CD4-positive, alpha-beta T cell treated with Interleukin-4 for 4 hours (primary cell): Measurements from ENCODE around the gene TP63.
A peak's percentile ranks its signal among the peaks of the same experiment; 100 is the strongest.
"Not testable (repeated sequence)": the region's sequence is repeated elsewhere in the genome, so short reads cannot be mapped to it uniquely, and the experiment has no call there.

Experiments used
- DNase-seq: peaks from one replicate; pipeline ENCODE4 v3.0.0-alpha.2; 2020

The TP63 gene

DNA sequence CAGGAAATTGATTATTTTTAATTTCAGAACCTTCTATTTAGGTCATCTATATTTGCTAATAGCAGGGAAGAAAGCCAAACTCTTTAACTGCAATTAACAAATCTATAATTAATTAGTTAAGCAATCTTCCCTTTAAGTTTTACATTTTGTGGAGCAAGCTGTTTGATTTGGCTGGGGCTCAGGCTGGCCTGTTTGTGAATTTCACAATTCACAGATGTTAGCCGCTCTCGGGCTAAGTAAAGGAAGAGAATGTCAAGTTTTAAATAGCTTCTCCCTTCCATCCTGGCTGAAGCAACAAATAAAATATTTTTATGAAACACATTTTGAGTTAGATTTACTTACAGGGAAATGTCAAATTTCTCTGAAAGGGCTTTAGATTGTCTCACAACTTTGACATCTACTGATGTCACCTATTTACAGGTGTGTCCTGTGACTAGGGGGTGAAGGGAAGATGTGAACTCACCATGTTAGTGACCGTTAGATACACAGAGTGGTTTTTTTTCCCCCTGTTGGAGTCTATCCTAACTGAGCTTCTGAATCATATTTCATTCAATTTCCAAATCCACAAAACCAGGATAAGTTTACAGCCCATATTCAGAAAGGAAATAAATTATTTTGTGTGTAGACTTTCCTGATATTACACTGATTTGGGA lies 1.3 kb upstream of the TP63 start:
- DNase-seq, result no peak

DNA sequence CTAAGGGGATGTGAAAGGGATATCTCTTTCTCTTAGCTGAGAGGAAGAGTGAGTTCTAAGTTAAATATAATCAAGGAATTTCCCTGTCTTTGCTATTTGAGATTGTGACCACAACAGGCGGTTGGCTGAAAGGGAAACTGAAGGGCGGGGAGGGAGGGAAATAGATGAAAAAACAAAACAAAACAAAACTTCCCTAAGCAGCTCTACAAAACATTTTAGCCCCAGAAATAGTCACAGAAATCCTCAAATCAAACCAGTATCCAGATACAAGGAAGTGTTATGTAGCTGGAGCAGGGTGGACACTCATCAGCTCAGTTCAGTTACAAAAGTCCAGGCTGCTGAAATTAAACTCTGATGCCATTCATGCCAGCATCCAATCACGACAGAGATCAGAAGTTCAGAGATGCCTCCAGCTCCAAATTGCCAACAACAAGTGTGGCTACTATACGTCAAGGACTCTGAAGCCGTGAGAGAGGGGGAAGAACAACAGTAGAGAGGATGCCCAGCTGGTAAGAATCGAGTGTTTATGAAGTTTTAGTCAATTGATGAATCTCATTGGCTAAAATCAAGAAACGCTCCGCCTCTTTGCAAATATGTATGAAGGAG lies 319 bp upstream of the TP63 start:
- peak; percentile 8 for DNase-seq

DNA sequence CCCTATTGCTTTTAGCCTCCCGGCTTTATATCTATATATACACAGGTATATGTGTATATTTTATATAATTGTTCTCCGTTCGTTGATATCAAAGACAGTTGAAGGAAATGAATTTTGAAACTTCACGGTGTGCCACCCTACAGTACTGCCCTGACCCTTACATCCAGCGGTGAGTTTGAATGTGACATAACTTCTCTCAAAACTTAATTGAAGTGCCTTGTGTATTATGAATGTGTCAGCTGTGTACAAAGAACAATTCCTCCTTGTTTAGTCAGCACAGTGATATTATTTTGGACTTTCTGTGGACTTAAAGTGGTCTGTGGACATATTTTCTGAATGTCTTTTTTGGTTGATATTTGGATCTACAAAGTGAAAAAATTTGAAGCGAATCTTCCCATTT lies 220 bp downstream of the TP63 start:
- no peak for DNase-seq

DNA sequence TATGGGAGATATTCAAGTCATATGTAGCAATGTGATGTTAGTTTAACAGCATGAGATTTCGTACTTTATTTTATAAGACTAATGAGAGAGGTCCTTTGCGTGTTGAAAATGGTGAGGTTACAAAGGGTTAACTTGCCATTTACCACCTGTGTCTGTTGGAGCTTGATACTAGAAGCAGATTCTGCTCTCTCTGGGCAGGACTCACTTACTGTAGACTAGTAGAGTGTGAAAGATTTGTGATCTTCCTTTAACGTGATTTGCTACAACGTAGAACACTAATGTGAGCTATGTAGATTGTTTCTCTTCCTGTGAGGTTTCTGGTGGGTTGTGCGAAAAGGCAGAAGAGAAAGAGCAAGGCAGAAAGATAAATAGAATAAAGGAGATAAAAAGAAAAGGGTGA lies 1.1 kb downstream of the TP63 start:
- DNase-seq, result no peak

DNA sequence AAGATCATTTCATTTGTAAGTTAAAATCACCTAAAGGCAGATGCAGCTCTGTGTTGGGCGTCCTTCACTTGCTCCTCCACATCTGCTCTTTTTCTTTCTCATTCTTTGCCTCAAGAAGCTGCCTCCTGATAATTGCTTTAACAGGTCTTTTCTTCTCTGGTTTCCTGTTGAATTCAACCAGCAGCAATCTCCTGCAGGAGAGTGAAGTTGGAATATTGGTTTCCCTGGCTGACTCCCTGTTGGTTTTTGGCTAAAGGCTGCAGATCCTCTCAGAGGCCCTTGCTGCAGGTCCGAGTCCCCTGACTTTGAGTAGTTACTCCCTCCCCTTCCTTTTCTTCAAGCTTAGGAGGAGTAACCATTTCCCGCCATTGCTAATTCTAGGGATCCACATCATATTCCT lies 4.2 kb downstream of the TP63 start:
- no peak for DNase-seq

DNA sequence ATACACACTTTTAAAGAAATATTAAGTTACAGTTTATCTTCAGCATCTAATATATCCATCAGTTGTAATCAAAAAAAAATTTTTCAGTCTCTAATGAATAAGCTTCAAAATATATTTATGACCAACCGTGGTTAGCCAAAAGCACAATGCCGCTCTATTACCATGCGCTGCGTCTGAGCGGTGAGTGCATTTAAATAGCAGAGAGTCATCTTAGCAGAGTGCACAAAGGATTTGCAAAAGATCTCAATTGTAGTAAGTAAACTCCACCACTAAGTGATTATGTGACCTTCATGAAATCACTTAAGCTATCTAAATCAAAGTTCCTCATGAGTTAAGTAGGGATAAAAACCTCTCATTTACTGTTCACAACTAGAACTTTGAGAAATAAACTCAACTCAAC lies 4.9 kb downstream of the TP63 start:
- no peak for DNase-seq

DNA sequence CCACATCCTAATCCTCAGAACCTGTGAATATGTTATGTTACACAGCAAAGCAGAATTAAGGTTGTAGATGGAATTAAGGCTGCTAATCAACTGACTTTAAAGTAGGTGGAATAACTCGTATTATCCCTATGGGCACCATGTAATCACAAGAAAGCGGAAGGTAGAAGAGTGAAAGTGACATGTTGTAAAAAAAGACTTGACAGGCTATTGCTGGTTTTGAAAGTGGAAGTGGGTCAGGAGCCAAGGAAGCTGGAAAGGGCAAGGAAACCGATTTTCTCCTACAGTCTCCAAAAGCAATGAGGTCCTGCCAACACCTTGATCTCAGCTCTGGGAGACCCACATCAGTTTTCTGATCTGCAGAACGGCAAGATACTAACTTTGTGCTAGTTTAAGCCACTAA lies 6.6 kb downstream of the TP63 start:
- no peak for DNase-seq

DNA sequence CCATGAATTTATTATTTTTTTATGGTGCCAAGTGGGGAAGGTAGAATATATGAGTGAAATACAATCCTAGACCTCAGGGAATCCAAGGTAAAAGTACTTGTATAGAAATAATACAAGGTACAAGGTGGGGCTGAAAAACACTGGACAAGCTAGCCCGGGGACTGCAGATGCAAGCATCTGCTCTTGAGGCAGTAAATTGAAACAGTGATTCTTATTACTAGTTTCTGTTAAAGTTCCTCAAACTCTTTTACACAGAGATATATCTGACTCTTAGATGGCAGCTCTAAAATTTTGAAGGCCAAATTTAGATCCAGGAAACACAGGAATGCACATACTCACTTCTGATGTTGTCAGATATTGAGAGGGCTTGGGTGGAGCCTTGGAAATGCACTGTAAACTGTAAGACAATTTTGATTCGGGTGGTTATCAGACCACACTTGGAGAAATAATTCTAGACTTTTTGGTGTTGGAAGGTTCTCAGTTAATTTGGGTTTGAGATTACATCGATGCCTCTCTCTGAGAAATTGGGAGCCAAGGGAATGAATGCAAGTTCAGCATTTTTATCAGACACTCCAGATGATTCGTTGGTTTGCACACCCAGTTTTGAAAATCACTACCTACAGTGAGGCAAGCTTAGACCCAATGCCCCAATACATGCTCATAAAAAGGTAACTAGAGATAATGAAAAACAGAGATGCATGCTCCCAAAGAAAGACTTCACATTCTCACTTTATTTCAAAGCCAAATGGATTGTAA lies 7.3 kb downstream of the TP63 start:
- no peak for DNase-seq

DNA sequence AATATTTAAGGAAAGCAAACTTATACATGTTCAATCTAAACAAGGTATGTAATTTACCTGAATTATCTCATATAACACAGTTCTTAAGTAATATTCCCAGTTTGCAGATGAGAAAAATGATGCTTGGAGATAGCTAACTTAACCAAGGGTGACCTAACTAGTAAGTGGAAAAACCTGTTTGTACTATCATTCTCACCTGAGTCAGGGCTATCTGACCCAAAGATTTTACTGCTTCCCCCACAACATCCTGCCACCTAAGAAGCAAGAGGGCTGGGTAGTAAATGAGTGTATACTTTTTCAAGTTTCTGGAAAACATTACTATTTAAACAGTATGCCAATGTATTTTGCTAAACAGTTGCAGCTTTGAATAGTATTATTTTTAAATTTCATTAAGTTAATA lies 10.6 kb downstream of the TP63 start:
- DNase-seq, result peak; percentile 3

DNA sequence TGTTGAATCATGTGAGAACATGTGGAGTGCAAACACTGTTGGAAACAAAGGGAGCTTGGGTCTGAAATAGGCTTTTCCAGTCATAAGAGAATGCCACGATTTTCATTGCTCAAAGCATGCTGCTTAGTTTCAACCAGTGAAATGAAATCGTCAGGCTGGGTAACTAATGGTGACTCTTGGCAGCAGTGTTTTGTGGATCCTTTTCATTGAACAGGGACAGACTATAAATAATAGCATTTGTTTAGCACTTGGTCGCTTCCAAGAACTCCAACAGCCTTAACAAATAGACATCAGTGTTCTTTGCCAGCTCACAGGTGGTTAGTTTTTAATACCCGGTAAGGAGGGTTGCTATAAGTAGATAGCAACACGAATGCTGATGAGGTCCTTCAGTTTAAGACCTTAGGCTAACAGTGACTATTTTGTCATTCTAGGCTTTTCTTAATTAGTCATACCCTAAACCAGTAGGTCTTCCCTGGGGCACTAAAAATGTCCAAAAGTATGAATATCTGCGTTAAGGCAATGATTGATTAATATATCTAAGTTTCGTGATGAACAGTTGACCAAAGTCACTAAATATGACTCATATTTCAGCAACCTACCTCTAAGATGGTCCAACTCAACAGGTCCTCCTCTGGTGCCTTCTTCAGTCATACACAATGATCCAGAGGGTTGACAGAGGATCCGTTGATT lies 15.8 kb downstream of the TP63 start:
- no peak for DNase-seq

DNA sequence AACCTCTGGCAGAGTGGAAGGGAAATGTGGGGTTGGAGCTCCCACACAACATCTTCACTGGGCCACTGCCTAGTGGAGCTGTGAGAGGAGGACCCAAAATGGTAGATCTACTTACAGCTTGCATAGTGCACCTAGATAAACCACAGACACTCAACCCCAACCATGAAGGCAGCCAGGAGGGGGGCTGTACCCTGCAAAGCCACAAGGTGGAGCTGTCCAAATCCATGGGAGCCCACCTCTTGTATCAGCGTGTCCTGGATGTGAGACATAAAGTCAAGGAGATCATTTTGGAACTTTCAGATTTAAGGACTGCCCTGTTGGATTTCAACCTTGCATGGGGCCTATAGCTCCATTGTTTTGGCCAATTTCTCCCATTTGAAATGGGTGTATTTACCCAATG lies 20.9 kb downstream of the TP63 start:
- DNase-seq, result no peak

DNA sequence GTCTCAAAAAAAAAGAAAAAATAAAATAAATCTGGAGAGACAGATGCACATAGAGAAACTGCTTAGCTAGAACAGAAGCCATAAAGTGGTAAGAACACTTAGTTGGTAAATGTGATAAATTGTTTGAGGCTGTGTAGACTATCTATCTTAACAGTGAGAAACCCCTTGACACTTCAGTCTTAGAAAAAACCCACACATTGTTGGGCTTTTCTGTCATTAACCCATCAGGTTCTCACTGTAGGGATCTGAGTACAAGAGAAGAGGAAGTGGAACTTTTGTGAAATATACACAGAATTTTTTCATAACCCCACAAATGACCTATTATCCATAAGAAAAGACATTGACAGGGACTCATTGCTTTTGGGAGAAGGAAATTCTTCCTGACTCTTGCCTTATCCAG lies 24.4 kb downstream of the TP63 start:
- no peak for DNase-seq

DNA sequence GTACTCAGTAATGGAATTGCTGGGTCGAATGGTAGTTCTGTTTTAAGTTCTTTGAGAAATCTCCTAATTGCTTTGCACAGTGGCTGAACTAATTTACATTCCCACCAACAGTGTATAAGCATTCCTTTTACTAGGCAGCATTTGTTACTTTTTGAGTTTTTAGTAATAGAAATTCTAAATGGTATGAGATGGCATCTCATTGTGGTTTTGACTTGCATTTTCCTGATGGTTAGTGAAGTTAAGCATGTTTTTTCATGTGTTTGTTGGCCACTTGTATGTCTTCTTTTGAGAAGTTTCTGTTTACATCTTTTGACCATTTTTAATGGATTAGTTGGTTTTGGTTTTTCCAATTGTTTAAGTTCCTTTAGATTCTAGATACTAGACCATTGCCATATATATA lies 28.4 kb downstream of the TP63 start:
- no peak for DNase-seq

DNA sequence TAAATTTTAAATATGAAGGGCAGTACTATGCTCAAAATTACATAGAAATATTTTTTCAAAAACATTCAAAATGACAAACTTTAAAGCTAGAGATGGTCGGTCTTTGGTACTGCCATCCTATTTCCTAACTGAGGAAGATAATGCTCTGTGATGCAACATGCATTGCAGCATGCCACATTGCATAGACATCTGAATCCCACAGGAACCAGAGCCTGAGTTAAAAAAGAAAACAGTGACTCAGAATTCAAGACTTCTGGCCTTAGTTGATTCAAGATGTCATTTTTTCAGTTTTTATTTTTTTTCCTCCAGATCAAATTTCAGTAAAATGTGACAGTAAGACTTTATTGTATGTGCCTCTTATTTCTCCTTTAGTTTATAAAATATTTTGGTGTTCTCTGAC lies 33.1 kb downstream of the TP63 start:
- DNase-seq, result no peak

DNA sequence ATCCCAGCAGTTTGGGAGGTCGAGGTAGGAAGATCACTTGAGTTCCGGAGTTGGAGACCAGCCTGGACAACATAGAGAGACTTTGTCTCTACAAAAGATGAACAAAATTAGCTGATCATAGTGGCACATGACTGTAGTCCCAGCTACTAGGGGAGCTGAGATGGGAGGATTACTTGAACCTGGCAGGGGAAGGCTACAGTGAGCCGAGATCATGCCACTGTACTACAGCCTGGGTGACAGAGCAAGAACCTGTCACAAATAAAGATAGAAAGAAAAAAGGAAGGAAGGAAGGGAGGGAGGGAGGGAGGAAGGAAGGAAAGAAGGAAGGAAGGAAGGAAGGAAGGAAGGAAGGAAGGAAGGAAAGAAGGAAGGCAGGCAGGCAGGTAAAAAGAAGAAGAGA lies 41.2 kb downstream of the TP63 start:
- not testable (repeated sequence) for DNase-seq

DNA sequence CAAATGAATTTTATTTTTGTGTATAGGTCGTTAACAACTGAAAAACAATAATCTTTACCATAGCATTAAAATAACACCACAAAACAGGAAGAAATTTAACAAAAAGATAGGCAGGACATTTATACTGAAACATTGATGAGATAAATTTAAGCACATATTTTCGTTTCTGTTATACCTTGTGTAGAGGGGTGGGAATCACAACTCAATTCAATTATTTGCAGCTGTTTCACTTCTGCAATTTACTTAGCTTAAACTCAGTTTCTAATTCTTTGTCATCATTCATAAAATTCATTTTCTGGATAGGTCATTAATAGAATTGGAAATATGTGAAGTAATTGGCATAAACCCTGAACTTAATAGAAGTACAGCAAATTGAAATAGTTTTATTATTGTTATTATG lies 42.3 kb downstream of the TP63 start:
- DNase-seq, result no peak

DNA sequence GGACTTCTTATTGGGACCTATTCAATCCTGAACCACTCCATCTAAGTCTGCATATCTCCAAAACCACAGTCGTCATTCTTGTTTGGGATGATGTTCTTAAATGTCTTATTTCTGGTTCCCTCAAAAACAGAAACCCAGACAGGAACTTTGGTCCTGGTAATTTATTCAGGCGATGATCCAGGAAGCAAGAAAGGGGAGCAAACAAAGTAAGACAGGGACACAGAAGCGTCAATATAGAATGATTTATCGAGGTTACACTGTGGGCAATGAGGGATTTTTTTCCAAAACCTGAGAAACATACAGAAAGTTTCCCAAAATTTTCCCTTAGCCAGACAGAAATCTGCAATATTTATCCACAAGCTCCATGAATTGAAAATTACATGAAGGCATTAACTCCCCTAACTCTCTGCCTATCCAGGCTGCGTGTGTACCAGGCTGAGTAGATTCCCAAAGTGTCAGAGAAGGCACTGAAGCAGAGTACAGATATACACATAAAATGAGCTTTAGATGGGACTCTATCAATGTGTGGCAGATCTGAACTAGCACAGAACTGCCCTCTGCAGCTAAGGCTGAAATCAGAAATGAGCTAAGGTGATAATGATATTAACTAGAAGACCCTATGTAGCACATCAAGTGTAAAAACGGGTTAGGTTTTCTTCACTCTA lies 43.2 kb downstream of the TP63 start:
- DNase-seq, result no peak

DNA sequence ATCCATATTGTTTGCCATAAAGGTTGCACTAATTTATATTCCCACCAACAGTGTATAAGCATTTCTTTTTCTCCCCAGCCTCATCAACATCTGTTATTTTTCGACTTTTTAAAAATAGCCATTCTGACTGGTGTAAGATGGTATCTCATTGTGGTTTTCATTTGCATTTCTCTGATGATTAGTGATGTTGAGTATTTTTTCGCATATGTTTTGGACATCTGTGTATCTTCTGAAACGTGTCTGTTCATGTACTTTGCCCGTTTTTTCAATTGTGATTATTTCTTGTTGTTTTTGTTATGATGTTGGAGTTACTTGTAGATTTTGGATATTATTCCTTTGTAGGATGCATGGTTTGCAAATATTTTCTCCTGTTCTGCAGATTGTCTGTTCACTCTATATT lies 46.5 kb downstream of the TP63 start:
- no peak for DNase-seq

DNA sequence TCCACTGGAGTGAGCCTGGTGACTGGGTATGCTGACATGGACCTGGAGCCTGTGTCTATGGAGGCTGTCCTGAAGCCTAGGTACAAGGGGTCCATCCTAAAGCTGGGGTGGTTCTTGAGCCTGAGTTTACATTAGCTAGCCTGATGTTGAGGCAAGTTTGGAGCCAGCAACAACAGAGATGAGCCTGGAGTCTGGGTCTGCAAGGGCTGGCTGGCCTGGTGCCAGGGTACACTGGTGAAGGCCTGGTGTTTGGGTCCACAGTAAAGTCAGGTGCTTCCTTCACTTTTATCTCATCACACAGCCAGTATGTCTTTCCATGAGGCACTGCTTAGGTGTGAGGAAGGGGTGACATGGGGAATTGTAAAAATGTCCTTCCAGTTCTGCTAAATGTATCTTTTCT lies 49.5 kb downstream of the TP63 start:
- DNase-seq, result no peak

DNA sequence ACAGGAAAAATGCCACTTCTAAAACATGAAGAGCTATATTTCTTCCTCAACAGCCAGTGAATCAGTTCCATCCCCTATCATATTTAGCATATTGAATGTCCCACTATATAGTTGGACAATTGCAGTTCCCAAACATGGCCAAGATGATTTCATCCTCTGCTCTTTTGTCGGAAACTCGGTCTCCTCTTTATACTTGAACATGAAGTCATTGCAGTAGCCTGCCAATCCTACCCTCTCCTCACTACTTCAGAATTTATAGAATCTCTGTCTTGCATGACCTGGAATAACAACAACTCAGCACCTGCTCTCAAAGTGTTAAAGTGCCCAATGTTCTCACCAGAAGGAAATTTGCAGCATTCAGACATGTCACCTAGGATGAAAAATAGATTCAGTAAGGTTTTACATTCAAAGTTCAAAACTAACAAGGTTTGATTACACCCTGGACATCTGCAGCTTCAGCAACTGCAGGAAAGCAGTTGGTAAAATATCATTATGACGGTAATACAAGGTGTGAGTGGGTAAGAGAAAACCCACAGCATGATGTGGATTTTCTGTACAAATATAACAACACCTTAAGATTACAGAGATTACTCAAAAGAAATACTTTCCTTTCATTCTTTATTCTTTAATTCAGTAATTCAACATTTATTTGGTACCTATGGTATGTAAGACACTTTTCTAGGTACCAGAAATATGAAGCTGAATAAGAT lies 52.5 kb downstream of the TP63 start:
- DNase-seq, result no peak

DNA sequence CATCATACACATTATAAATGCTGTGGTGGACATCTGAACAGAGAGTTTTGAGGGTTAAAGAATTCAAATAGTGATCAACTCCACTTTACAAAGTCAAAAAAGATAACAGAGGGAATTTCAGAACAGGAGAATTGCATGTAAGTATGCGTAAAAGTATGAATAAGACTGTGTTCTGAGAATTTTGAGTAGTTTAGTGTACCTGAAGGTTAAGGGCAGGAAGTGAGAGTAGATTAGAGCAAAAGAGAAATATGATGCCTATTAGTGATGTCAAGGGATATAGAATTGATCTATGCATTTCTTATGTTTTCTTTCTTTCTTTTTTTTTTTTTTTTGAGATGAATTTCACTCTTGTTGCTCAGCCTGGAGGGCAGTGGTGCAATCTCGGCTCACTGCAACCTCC lies 53.1 kb downstream of the TP63 start:
- DNase-seq, result no peak

DNA sequence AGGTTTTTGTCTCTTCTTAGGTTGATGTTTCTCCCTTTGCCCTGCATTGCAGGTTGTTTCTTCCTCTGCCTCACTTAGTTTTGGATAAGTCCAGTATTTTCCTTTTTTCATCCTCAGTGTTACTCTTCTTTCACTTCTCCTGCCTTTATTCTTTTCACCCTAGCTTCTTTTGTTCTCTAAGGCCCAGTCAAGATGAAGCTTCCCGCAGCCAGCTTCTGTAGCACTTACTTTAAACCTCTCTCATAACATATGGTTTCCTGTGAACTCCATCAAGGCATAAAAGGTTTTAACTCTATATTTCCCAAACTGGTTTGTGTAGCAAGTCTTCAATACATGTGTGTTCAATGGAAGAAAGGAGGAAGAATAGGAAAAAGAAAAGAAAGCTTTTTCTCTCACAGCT lies 54.1 kb downstream of the TP63 start:
- DNase-seq, result no peak

DNA sequence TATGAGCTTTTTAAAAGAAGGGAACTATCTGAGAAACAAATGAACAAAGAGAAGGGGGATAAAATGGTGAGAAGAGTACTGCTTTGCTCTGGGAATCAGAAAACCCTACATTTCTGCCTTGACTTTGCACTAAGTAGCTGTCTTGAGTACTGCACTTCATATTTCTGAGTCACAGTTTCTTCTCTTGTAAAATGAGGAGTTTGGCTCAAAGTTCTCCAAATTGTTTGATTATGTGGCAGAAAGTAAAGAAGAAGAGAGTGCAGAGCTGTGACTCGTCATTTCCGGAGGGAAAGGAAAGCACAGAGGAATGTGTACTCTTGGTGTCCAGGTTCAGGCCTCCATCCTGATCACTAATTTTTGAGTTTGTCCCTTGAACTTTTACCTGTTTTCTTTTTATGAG lies 54.7 kb downstream of the TP63 start:
- DNase-seq, result no peak
